HCT116 (cell line): ENCODE measurements around the gene ISG20. TPM values are rescaled to one million over a fixed set of nuclear protein-coding genes. Genes with fewer than 3 reads are reported as not detected.

ENCODE experiments used
- ATAC-seq: fragments of 200-7000 bp; cut with Tn5 transposase; 2 replicates; pipeline ENCODE4 v1.9.1; 2020; ENCODE audit warnings: mild to moderate bottlenecking, moderate library complexity
- BruUV-seq: library from RNA; stranded (reverse); fragments of 400-500 nt; replicated peaks from 2 replicates; lab custom pipeline; 2021; lab: Mats Ljungman, UMichigan
- CTCF ChIA-PET: fragments of 300-600 bp; sonication (Branson Sonifier 250); formaldehyde crosslinking; loops from one replicate; lab custom pipeline; 2021; ENCODE audit warnings: antibody characterized with exemption; lab: Charles Lee
- POLR2A ChIA-PET: fragments of 300-600, 350-600 bp; sonication (Branson Sonifier 250); formaldehyde crosslinking; loops from one replicate; lab custom pipeline; 2021; ENCODE audit warnings: antibody characterized with exemption; lab: Charles Lee
- RAD21 ChIA-PET, 2 experiments: fragments of 300-600 bp; sonication (Branson Sonifier 250); formaldehyde crosslinking; loops; one replicate each; lab custom pipeline; 2023; ENCODE audit warnings: low total read pairs in 2 of 2; ENCODE audit not compliant: uncharacterized antibody in 2 of 2, unreplicated experiment in 2 of 2, low non-redundant PET in 1 of 2; lab: Charles Lee
- DNase-seq: peaks from one replicate; pipeline ENCODE4 v3.0.0-alpha.2; 2010; ENCODE audit warnings: low read depth, low spot score
- H2AFZ ChIP-seq: fragments of 200-600 bp; shearing (Covaris generic), sonication (generic); 2 replicates; pipeline ENCODE4 v1.6.1; 2017; ENCODE audit warnings: low read depth, mixed run types, mixed read lengths, antibody characterized with exemption, low read length; ENCODE audit not compliant: poor library complexity, severe bottlenecking
- H3K27ac ChIP-seq: 2 replicates; pipeline ENCODE4 v1.5.1; 2012; ENCODE audit warnings: low read depth, low read length
- H3K27me3 ChIP-seq: fragments of 200-600 bp; sonication (generic); 2 replicates; pipeline ENCODE4 v1.6.1; 2016; ENCODE audit warnings: mixed run types, low read length, mixed read lengths; ENCODE audit not compliant: insufficient read depth
- H3K36me3 ChIP-seq, 2 experiments: fragments of 200-500 bp in 1 of 2; fragments of 200-600 bp in 1 of 2; sonication (Bioruptor generic) in 1 of 2; sonication (generic) in 1 of 2; 2 replicates each; pipeline versions ENCODE4 v1.5.1 to v1.6.1; 2014 to 2016; ENCODE audit warnings: low read length in 2 of 2, inconsistent platforms in 1 of 2, mixed read lengths in 1 of 2, mixed run types in 1 of 2; ENCODE audit not compliant: insufficient read depth in 2 of 2, control insufficient read depth in 1 of 2
- H3K4me1 ChIP-seq, 2 experiments: fragments of 200-600 bp in 1 of 2; sonication (generic) in 1 of 2; 2 replicates each; pipeline versions ENCODE4 v1.5.1 to v1.6.1; 2012 to 2017; ENCODE audit warnings: low read length in 2 of 2, inconsistent platforms in 1 of 2, mild to moderate bottlenecking in 1 of 2, mixed read lengths in 1 of 2, mixed run types in 1 of 2, moderate library complexity in 1 of 2; ENCODE audit not compliant: insufficient read depth in 2 of 2, control insufficient read depth in 1 of 2
- H3K4me2 ChIP-seq: fragments of 200-600 bp; sonication (generic); 2 replicates; pipeline ENCODE4 v1.6.1; 2017; ENCODE audit warnings: mixed run types, low read length, mixed read lengths
- H3K4me3 ChIP-seq, 2 experiments: fragments of 200-600 bp in 1 of 2; sonication (generic) in 1 of 2; replicated peaks in 1 of 2; 2 replicates each; pipeline ENCODE4 v1.5.1; 2011 to 2016; ENCODE audit warnings: low read length in 2 of 2, control low read depth in 1 of 2, low read depth in 1 of 2, mild to moderate bottlenecking in 1 of 2, mixed read lengths in 1 of 2, mixed run types in 1 of 2
- H3K79me2 ChIP-seq: fragments of 200-600 bp; sonication (generic); 2 replicates; pipeline ENCODE4 v1.6.1; 2017; ENCODE audit warnings: mild to moderate bottlenecking, mixed run types, low read length, moderate library complexity, mixed read lengths; ENCODE audit not compliant: insufficient read depth
- H3K9ac ChIP-seq: fragments of 200-600 bp; sonication (generic); 2 replicates; pipeline ENCODE4 v1.6.1; 2016; ENCODE audit warnings: low read length, mixed read lengths
- H3K9me2 ChIP-seq: fragments of 200-600 bp; sonication (generic), shearing (Covaris generic); 2 replicates; pipeline ENCODE4 v1.6.1; 2017; ENCODE audit warnings: mixed run types, mild to moderate bottlenecking, moderate library complexity; ENCODE audit not compliant: insufficient read depth
- H3K9me3 ChIP-seq, 2 experiments: fragments of 200-500 bp in 1 of 2; fragments of 200-600 bp in 1 of 2; sonication (Bioruptor generic) in 1 of 2; sonication (generic) in 1 of 2; 2 replicates each; pipeline ENCODE4 v1.6.1; 2014 to 2017; ENCODE audit warnings: low read length in 2 of 2, mixed read lengths in 2 of 2, inconsistent platforms in 1 of 2, low read depth in 1 of 2, mild to moderate bottlenecking in 1 of 2, mixed run types in 1 of 2, moderate library complexity in 1 of 2; ENCODE audit not compliant: control insufficient read depth in 1 of 2, insufficient read depth in 1 of 2
- H4K20me1 ChIP-seq: fragments of 200-600 bp; sonication (generic), shearing (Covaris generic); 2 replicates; pipeline ENCODE4 v1.6.1; 2017; ENCODE audit warnings: mixed run types, mild to moderate bottlenecking, moderate library complexity; ENCODE audit not compliant: insufficient read depth
- EZH2 ChIP-seq: fragments of 200-600 bp; sonication (generic); IDR thresholded peaks from 2 replicates; pipeline ENCODE4 v1.6.1; 2017; ENCODE audit warnings: antibody characterized with exemption, mixed run types
- EZH2phosphoT487 ChIP-seq: fragments of 200-600 bp; IDR thresholded peaks from 2 replicates; pipeline ENCODE4 v1.6.1; 2018; ENCODE audit warnings: antibody characterized with exemption, borderline replicate concordance
- POLR2AphosphoS5 ChIP-seq: IDR thresholded peaks from 2 replicates; pipeline ENCODE4 v1.6.1; 2011; ENCODE audit warnings: mild to moderate bottlenecking, low read depth, low read length, moderate library complexity
- RAD21 ChIP-seq: IDR thresholded peaks from 2 replicates; pipeline ENCODE4 v1.6.1; 2012; ENCODE audit warnings: low read depth, mild to moderate bottlenecking
- REST ChIP-seq: IDR thresholded peaks from 2 replicates; pipeline ENCODE4 v1.6.1; 2012; ENCODE audit warnings: low read depth
- SIN3A ChIP-seq: IDR thresholded peaks from 2 replicates; pipeline ENCODE4 v1.6.1; 2012; ENCODE audit warnings: low read depth
- YY1 ChIP-seq: IDR thresholded peaks from 2 replicates; pipeline ENCODE4 v1.6.1; 2011; ENCODE audit warnings: low read length, low read depth, moderate library complexity, mild to moderate bottlenecking; ENCODE audit not compliant: insufficient replicate concordance; ENCODE audit errors: extremely low read depth
- intact Hi-C: fragments of 100-400 bp; cut with micrococcal nuclease; formaldehyde crosslinking; loops from 2 replicates; pipeline ENCODE4 v1.10.0; 2022
- total RNA-seq: library from RNA; stranded (reverse); gene quantifications from one replicate; pipeline ENCODE4 v1.2.1, GENCODE V29; 2021; ENCODE audit not compliant: unreplicated experiment

Gene ISG20
- total RNA-seq, 1 experiment from 2014 or later: 11.0 TPM

DNA sequence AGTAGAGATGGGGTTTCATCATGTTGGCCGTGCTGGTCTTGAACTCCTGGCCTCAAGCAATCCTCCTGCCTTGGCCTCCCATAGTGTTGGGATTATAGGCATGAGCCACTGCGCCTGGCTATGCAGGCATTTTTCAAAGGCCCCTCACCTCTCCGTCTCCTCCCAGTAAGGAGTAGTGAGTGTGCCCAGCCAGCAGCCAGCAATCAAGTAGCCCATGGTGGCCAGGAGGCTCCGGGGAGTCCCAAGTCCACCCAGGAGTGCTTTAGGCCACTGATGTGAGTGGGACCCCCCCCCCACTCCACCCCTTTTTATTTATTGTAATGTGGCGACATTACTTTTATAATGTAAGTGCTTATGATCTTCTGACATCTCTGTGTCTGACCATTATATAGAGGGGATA lies 8.1 kb downstream of the ISG20 start:
- H3K4me1 ChIP-seq: peaks cover 23 to 26% of the 10 kb centered on the region in 2 experiments
- no peak overlapping the region for H3K4me3 ChIP-seq
- no TSS peak for BruUV-seq
- no peak overlapping the region for H3K4me2 ChIP-seq
- H3K9me2 ChIP-seq: no peaks in the 10 kb centered on the region
- H3K79me2 ChIP-seq: no peaks in the 10 kb centered on the region
- TF ChIP-seq EZH2 (no peak), RAD21 (no peak), REST (no peak), YY1 (no peak), EZH2phosphoT487 (no peak), POLR2AphosphoS5 (no peak), SIN3A (no peak)
- no peak overlapping the region for H3K9ac ChIP-seq
- intact Hi-C loops: no loop called here
- ChIA-PET CTCF (no interaction called here), RAD21 (no interaction called here), POLR2A (no interaction called here)
- no peaks in the 10 kb centered on the region for H3K9me3 ChIP-seq
- no peak for ATAC-seq
- H4K20me1 ChIP-seq: no peaks in the 10 kb centered on the region
- H3K36me3 ChIP-seq: no peaks in the 10 kb centered on the region
- no peak overlapping the region for H3K27ac ChIP-seq
- no peak overlapping the region for H2AFZ ChIP-seq
- H3K27me3 ChIP-seq: no peaks in the 10 kb centered on the region
- DNase-seq: no peak
